Skeletal muscle satellite cell (primary cell): ENCODE data around the gene CTXN1.
A peak's percentile ranks its signal among the peaks of the same experiment; 100 is the strongest.

Experiments used
- H3K27me3 ChIP-seq: 2 replicates; pipeline ENCODE4 v1.7.0; 2013; ENCODE audit warnings: low read length; ENCODE audit not compliant: control insufficient read depth, insufficient read depth
- H3K36me3 ChIP-seq: 2 replicates; pipeline ENCODE4 v1.7.0; 2013; ENCODE audit warnings: mild to moderate bottlenecking, control low read depth, low read length; ENCODE audit not compliant: insufficient read depth
- H3K4me1 ChIP-seq: 2 replicates; pipeline ENCODE4 v1.7.0; 2013; ENCODE audit warnings: low read length; ENCODE audit not compliant: control insufficient read depth, insufficient read depth
- H3K4me2 ChIP-seq: 2 replicates; pipeline ENCODE4 v1.7.0; 2013; ENCODE audit warnings: mild to moderate bottlenecking, low read length
- H3K4me3 ChIP-seq: 2 replicates; pipeline ENCODE4 v1.7.0; 2013; ENCODE audit warnings: low read length
- H3K9ac ChIP-seq: 2 replicates; pipeline ENCODE4 v1.7.0; 2013; ENCODE audit warnings: mild to moderate bottlenecking, low read depth, low read length, moderate library complexity
- H3K9me3 ChIP-seq: replicated peaks from 2 replicates; pipeline ENCODE4 v1.7.0; 2013; ENCODE audit warnings: mild to moderate bottlenecking, control low read depth, low read length

The CTXN1 gene

GRCh38 chr19:7916103-7916954, 9.6 kb downstream of the CTXN1 start:
- H3K27me3 ChIP-seq: peaks cover 17% of the 10 kb centered on the region
- peak overlapping the region; percentile 80 for H3K4me2 ChIP-seq
- no peaks in the 10 kb centered on the region for H3K9me3 ChIP-seq
- peak overlapping the region; percentile 64 for H3K4me3 ChIP-seq
- H3K36me3 ChIP-seq: peaks cover 10% of the 10 kb centered on the region
- peaks cover 37% of the 10 kb centered on the region for H3K4me1 ChIP-seq
- H3K9ac ChIP-seq: peak overlapping the region; percentile 14

GRCh38 chr19:7915250-7916102, 10.5 kb downstream of the CTXN1 start:
- no peaks in the 10 kb centered on the region for H3K9me3 ChIP-seq
- H3K27me3 ChIP-seq: peaks cover 17% of the 10 kb centered on the region
- H3K4me2 ChIP-seq: peak overlapping the region; percentile 80
- H3K36me3 ChIP-seq: peaks cover 16% of the 10 kb centered on the region
- H3K4me1 ChIP-seq: peaks cover 32% of the 10 kb centered on the region
- H3K9ac ChIP-seq: peak overlapping the region; percentile 14
- peak overlapping the region; percentile 64 for H3K4me3 ChIP-seq

GRCh38 chr19:7914598-7915045, 11.3 kb downstream of the CTXN1 start, which contains the start of gene TGFBR3L:
Gene TGFBR3L (plus strand): TSS chr19:7914830.
- no peak within 1 kb of the TSS for H3K9ac ChIP-seq
- H3K36me3 ChIP-seq: peaks cover 22% of the 10 kb centered on the region
- peak within 1 kb of the TSS; percentile 80 for H3K4me2 ChIP-seq
- H3K27me3 ChIP-seq: peaks cover 17% of the 10 kb centered on the region
- no peak within 1 kb of the TSS for H3K4me3 ChIP-seq
- peaks cover 28% of the 10 kb centered on the region for H3K4me1 ChIP-seq
- H3K9me3 ChIP-seq: no peaks in the 10 kb centered on the region

- peaks cover 25% of the 10 kb centered on the region for H3K36me3 ChIP-seq
- no peak overlapping the region for H3K9ac ChIP-seq
- no peak overlapping the region for H3K4me2 ChIP-seq
- H3K4me1 ChIP-seq: peaks cover 25% of the 10 kb centered on the region
- H3K4me3 ChIP-seq: no peak overlapping the region
- peaks cover 17% of the 10 kb centered on the region for H3K27me3 ChIP-seq
- no peaks in the 10 kb centered on the region for H3K9me3 ChIP-seq
Measured at GRCh38 chr19:7914099-7914498, 11.8 kb downstream of the CTXN1 start.

GRCh38 chr19:7913652-7914051, 12.3 kb downstream of the CTXN1 start:
- H3K9ac ChIP-seq: no peak overlapping the region

GRCh38 chr19:7912697-7913564, 13.0 kb downstream of the CTXN1 start:
- H3K27me3 ChIP-seq: peaks cover 17% of the 10 kb centered on the region
- no peak overlapping the region for H3K4me2 ChIP-seq
- H3K4me3 ChIP-seq: no peak overlapping the region
- peaks cover 27% of the 10 kb centered on the region for H3K36me3 ChIP-seq
- no peaks in the 10 kb centered on the region for H3K9me3 ChIP-seq
- H3K9ac ChIP-seq: no peak overlapping the region
- H3K4me1 ChIP-seq: peaks cover 24% of the 10 kb centered on the region

More at GRCh38 chr19:7913652-7914051, 12.3 kb downstream of the CTXN1 start:
- peaks cover 17% of the 10 kb centered on the region for H3K27me3 ChIP-seq
- no peaks in the 10 kb centered on the region for H3K9me3 ChIP-seq
- H3K4me2 ChIP-seq: no peak overlapping the region
- H3K4me1 ChIP-seq: peaks cover 25% of the 10 kb centered on the region
- H3K4me3 ChIP-seq: no peak overlapping the region
- peaks cover 27% of the 10 kb centered on the region for H3K36me3 ChIP-seq

- Histone ChIP-seq H3K4me2 (no peak overlapping the region), H3K27me3 (peaks cover 15% of the 10 kb centered on the region), H3K36me3 (peaks cover 29% of the 10 kb centered on the region), H3K9ac (no peak overlapping the region), H3K9me3 (no peaks in the 10 kb centered on the region), H3K4me1 (peaks cover 17% of the 10 kb centered on the region), H3K4me3 (no peak overlapping the region)
Measured at GRCh38 chr19:7912144-7912696, 13.7 kb downstream of the CTXN1 start.

GRCh38 chr19:7911508-7912143, 14.3 kb downstream of the CTXN1 start:
- no peaks in the 10 kb centered on the region for H3K9me3 ChIP-seq
- H3K36me3 ChIP-seq: peaks cover 32% of the 10 kb centered on the region
- H3K4me3 ChIP-seq: no peak overlapping the region
- no peak overlapping the region for H3K9ac ChIP-seq
- peaks cover 11% of the 10 kb centered on the region for H3K4me1 ChIP-seq
- no peak overlapping the region for H3K4me2 ChIP-seq
- peaks cover 10% of the 10 kb centered on the region for H3K27me3 ChIP-seq

- H3K27me3 ChIP-seq: peaks cover 4% of the 10 kb centered on the region
- no peak overlapping the region for H3K4me3 ChIP-seq
- no peaks in the 10 kb centered on the region for H3K9me3 ChIP-seq
- no peak overlapping the region for H3K9ac ChIP-seq
- H3K4me2 ChIP-seq: no peak overlapping the region
- H3K4me1 ChIP-seq: peaks cover under 1% of the 10 kb centered on the region
- peaks cover 32% of the 10 kb centered on the region for H3K36me3 ChIP-seq
Measured at GRCh38 chr19:7910321-7911161, 15.4 kb downstream of the CTXN1 start.
